Measurements from ENCODE around the gene SAP25.
A peak's percentile ranks its signal among the peaks of the same experiment; 100 is the strongest.

DNA sequence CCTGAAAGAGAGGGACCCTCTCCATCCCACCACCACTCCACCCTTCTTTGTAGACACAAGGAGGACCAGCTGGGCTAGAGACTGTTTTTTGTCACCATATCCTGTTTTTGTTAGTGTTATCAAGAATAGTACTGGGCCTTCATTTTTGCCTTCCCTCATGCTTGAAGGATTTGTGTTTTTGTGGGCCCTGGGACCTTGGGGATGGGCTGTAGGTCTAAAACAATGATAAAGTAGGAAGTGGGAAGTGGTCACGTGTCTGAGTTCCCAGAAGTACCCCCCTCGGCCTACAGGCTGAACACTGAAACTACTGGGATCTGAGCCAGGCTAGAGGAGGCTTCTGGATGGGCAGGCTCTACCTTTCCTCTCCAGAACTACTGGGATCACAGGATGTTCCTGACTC is 25.8 kb downstream of the SAP25 start:
- TF ChIP-seq POLR2A (IDR thresholded peaks at IDR 0.05), result no peak
- peak in 2 of 7 experiments; percentile 17 to 26 for TF ChIP-seq CTCF (IDR thresholded peaks at IDR 0.05)

Data from body of pancreas (tissue), 4 donors.